Activated T-cell treated with anti-CD3 and anti-CD28 coated beads, Interleukin-2, amount 50 U/mL, for 72 hours (primary cell): Measurements from ENCODE around the gene LDLR. TPM values are rescaled to one million over a fixed set of nuclear protein-coding genes. Genes with fewer than 3 reads are reported as not detected.
A peak's percentile ranks its signal among the peaks of the same experiment; 100 is the strongest.

Experiments used
- ATAC-seq, 2 donors: fragments of 150-1000 bp; cut with Tn5 transposase; replicated peaks in 1 of 2; 2 replicates each; pipeline ENCODE4 v1.10.0; 2021; ENCODE audit warnings: moderate library complexity in 2 of 2, mild to moderate bottlenecking in 1 of 2
- DNase-seq, 2 donors: peaks; one replicate each; pipeline ENCODE4 v3.0.0; 2021 to 2022; ENCODE audit warnings: mixed read lengths in 1 of 2
- H3K27ac Mint-ChIP-seq: one replicate; pipeline ENCODE4 v1.8.0; 2022; ENCODE audit warnings: mild to moderate bottlenecking, moderate library complexity, mixed read lengths
- H3K27me3 Mint-ChIP-seq: one replicate; pipeline ENCODE4 v1.8.0; 2022; ENCODE audit warnings: low read depth, mixed read lengths
- H3K36me3 Mint-ChIP-seq, 2 donors: one replicate each; pipeline ENCODE4 v1.8.0; 2022; ENCODE audit warnings: mixed read lengths in 2 of 2, mild to moderate bottlenecking in 1 of 2; ENCODE audit not compliant: insufficient read depth in 2 of 2
- H3K4me1 Mint-ChIP-seq: one replicate; pipeline ENCODE4 v1.8.0; 2022; ENCODE audit warnings: low read depth, mixed read lengths
- H3K4me3 Mint-ChIP-seq, 2 donors: one replicate each; pipeline ENCODE4 v1.8.0; 2022; ENCODE audit warnings: mild to moderate bottlenecking in 2 of 2, mixed read lengths in 2 of 2, moderate library complexity in 2 of 2
- H3K9me3 Mint-ChIP-seq, 2 donors: one replicate each; pipeline ENCODE4 v1.8.0; 2022; ENCODE audit warnings: mixed read lengths in 2 of 2
- total RNA-seq, 2 donors: library from RNA; stranded (reverse); gene quantifications; one replicate each; pipeline ENCODE4 v1.2.3, GENCODE V29; 2022

The LDLR gene
- total RNA-seq = 10 to 100 TPM; 23.3 to 31.0 TPM

- ATAC-seq = peak; percentile 39 to 52
These were observed at the start of gene LDLR for GRCh38 chr19:11089254-11090013. LDLR (plus strand) TSS chr19:11089463; CDS start chr19:11089549, 86 bp downstream.

GRCh38 chr19:11041194-11041593, 48.1 kb upstream of the LDLR start:
- Mint-ChIP-seq H3K27ac (no peak overlapping the region), H3K4me1 (no peaks in the 10 kb centered on the region), H3K9me3 (no peaks in the 10 kb centered on the region), H3K27me3 (no peaks in the 10 kb centered on the region), H3K36me3 (peaks cover 4 to 23% of the 10 kb centered on the region in 2 donors), H3K4me3 (no peak overlapping the region)
- ATAC-seq (no peak), DNase-seq (no peak)

More at GRCh38 chr19:11089254-11090013, at the start of gene LDLR:
- H3K4me1 Mint-ChIP-seq = peaks cover 59% of the 10 kb centered on the region
- DNase-seq = peak; percentile 79 to 80
- peak within 1 kb of the TSS; percentile 96 to 98 for H3K4me3 Mint-ChIP-seq
- H3K36me3 Mint-ChIP-seq = peaks cover 0 to 10% of the 10 kb centered on the region in 2 donors
- peak within 1 kb of the TSS; percentile 45 for H3K27ac Mint-ChIP-seq
- no peaks in the 10 kb centered on the region for H3K27me3 Mint-ChIP-seq
- H3K9me3 Mint-ChIP-seq = no peaks in the 10 kb centered on the region

GRCh38 chr19:11041966-11042627, 47.2 kb upstream of the LDLR start:
- Mint-ChIP-seq H3K9me3 (no peaks in the 10 kb centered on the region), H3K27ac (peak overlapping the region; percentile 22), H3K4me1 (no peaks in the 10 kb centered on the region), H3K4me3 (no peak overlapping the region), H3K27me3 (no peaks in the 10 kb centered on the region), H3K36me3 (peaks cover 4 to 23% of the 10 kb centered on the region in 2 donors)
- ATAC-seq (no peak), DNase-seq (no peak)

GRCh38 chr19:11044431-11044830, 44.8 kb upstream of the LDLR start:
- H3K27ac Mint-ChIP-seq = no peak overlapping the region
- no peak overlapping the region for H3K4me3 Mint-ChIP-seq
- H3K4me1 Mint-ChIP-seq = peaks cover 14% of the 10 kb centered on the region
- peaks cover 4 to 13% of the 10 kb centered on the region in 2 donors for H3K36me3 Mint-ChIP-seq
- no peaks in the 10 kb centered on the region for H3K9me3 Mint-ChIP-seq
- DNase-seq (no peak), ATAC-seq (no peak)
- H3K27me3 Mint-ChIP-seq = no peaks in the 10 kb centered on the region

- Mint-ChIP-seq H3K27me3 (no peaks in the 10 kb centered on the region), H3K9me3 (no peaks in the 10 kb centered on the region), H3K4me1 (peaks cover 16% of the 10 kb centered on the region), H3K36me3 (peaks cover 4 to 13% of the 10 kb centered on the region in 2 donors), H3K27ac (peak overlapping the region; percentile 54), H3K4me3 (no peak overlapping the region)
- no peak for DNase-seq
- ATAC-seq = no peak
These were observed 43.7 kb upstream of the LDLR start for GRCh38 chr19:11045536-11045935.

- peaks cover 4 to 11% of the 10 kb centered on the region in 2 donors for H3K36me3 Mint-ChIP-seq
- no peak overlapping the region for H3K4me3 Mint-ChIP-seq
- no peaks in the 10 kb centered on the region for H3K27me3 Mint-ChIP-seq
- DNase-seq (no peak), ATAC-seq (no peak)
- H3K27ac Mint-ChIP-seq = no peak overlapping the region
- no peaks in the 10 kb centered on the region for H3K9me3 Mint-ChIP-seq
- peaks cover 16% of the 10 kb centered on the region for H3K4me1 Mint-ChIP-seq
These were observed 42.5 kb upstream of the LDLR start for GRCh38 chr19:11046605-11047354.

- Mint-ChIP-seq H3K4me1 (peaks cover 16% of the 10 kb centered on the region), H3K9me3 (no peaks in the 10 kb centered on the region), H3K27ac (no peak overlapping the region), H3K4me3 (no peak overlapping the region), H3K36me3 (peaks cover 4 to 13% of the 10 kb centered on the region in 2 donors), H3K27me3 (no peaks in the 10 kb centered on the region)
- DNase-seq = no peak
- ATAC-seq = no peak
These were observed 41.4 kb upstream of the LDLR start for GRCh38 chr19:11047866-11048265.

- DNase-seq = no peak
- H3K27me3 Mint-ChIP-seq = no peaks in the 10 kb centered on the region
- H3K4me1 Mint-ChIP-seq = peaks cover 16% of the 10 kb centered on the region
- no peak overlapping the region for H3K27ac Mint-ChIP-seq
- peak in 1 of 2 donors; percentile 8 for ATAC-seq
- no peak overlapping the region for H3K4me3 Mint-ChIP-seq
- H3K36me3 Mint-ChIP-seq = peaks cover 0 to 6% of the 10 kb centered on the region in 2 donors
- H3K9me3 Mint-ChIP-seq = no peaks in the 10 kb centered on the region
These were observed 38.7 kb upstream of the LDLR start for GRCh38 chr19:11050323-11051114.

- Mint-ChIP-seq H3K27ac (no peak overlapping the region), H3K4me1 (peaks cover 8% of the 10 kb centered on the region), H3K36me3 (peaks cover 2 to 5% of the 10 kb centered on the region in 2 donors), H3K27me3 (no peaks in the 10 kb centered on the region), H3K4me3 (no peak overlapping the region), H3K9me3 (no peaks in the 10 kb centered on the region)
- DNase-seq (no peak), ATAC-seq (no peak)
These were observed 35.5 kb upstream of the LDLR start for GRCh38 chr19:11053817-11054195.

GRCh38 chr19:11054200-11054599, 35.1 kb upstream of the LDLR start:
- Mint-ChIP-seq H3K4me1 (peaks cover 4% of the 10 kb centered on the region), H3K36me3 (peaks cover 2 to 4% of the 10 kb centered on the region in 2 donors), H3K27me3 (no peaks in the 10 kb centered on the region), H3K4me3 (no peak overlapping the region), H3K9me3 (no peaks in the 10 kb centered on the region), H3K27ac (no peak overlapping the region)
- ATAC-seq = no peak
- no peak for DNase-seq

- no peak for ATAC-seq
- no peaks in the 10 kb centered on the region for H3K27me3 Mint-ChIP-seq
These were observed 34.6 kb upstream of the LDLR start for GRCh38 chr19:11054628-11055027.

GRCh38 chr19:11058246-11059030, 30.8 kb upstream of the LDLR start:
- H3K36me3 Mint-ChIP-seq = peaks cover 2 to 7% of the 10 kb centered on the region in 2 donors
- no peaks in the 10 kb centered on the region for H3K27me3 Mint-ChIP-seq
- ATAC-seq (peak in 1 of 2 donors; percentile 23), DNase-seq (no peak)
- H3K9me3 Mint-ChIP-seq = no peaks in the 10 kb centered on the region
- H3K4me1 Mint-ChIP-seq = no peaks in the 10 kb centered on the region
- H3K4me3 Mint-ChIP-seq = no peak overlapping the region
- H3K27ac Mint-ChIP-seq = no peak overlapping the region

More at GRCh38 chr19:11054628-11055027, 34.6 kb upstream of the LDLR start:
- no peaks in the 10 kb centered on the region for H3K4me1 Mint-ChIP-seq
- peaks cover 3 to 4% of the 10 kb centered on the region in 2 donors for H3K36me3 Mint-ChIP-seq
- DNase-seq = no peak
- no peaks in the 10 kb centered on the region for H3K9me3 Mint-ChIP-seq
- H3K4me3 Mint-ChIP-seq = no peak overlapping the region
- H3K27ac Mint-ChIP-seq = no peak overlapping the region
